Nephron (organoid): Measurements from ENCODE around the gene VPS13D.
A peak's percentile ranks its signal among the peaks of the same experiment; 100 is the strongest.

Experiments
- H3K27ac Mint-ChIP-seq, 3 experiments: 2 replicates each; pipeline ENCODE4 v1.8.0; 2020; ENCODE audit warnings: mixed read lengths in 3 of 3, mild to moderate bottlenecking in 2 of 3, moderate library complexity in 1 of 3
- H3K27me3 Mint-ChIP-seq: 2 replicates; pipeline ENCODE4 v1.8.0; 2021; ENCODE audit warnings: low read depth, mild to moderate bottlenecking, moderate library complexity, mixed read lengths
- H3K36me3 Mint-ChIP-seq: 2 replicates; pipeline ENCODE4 v1.8.0; 2020; ENCODE audit warnings: low read depth, mixed read lengths
- H3K4me1 Mint-ChIP-seq: 2 replicates; pipeline ENCODE4 v1.8.0; 2020; ENCODE audit warnings: mixed read lengths
- H3K4me3 Mint-ChIP-seq, 3 experiments: 2 replicates each; pipeline ENCODE4 v1.8.0; 2020; ENCODE audit warnings: mild to moderate bottlenecking in 3 of 3, mixed read lengths in 3 of 3, moderate library complexity in 2 of 3
- H3K9me3 Mint-ChIP-seq: 2 replicates; pipeline ENCODE4 v1.8.0; 2020; ENCODE audit warnings: mixed read lengths
- CTCF ChIP-seq, 3 experiments: fragments of 200-600 bp; sonication (generic); IDR thresholded peaks; one replicate each; pipeline ENCODE4 v1.5.0; 2021; ENCODE audit warnings: antibody characterized with exemption in 3 of 3; ENCODE audit not compliant: unreplicated experiment in 3 of 3

Gene VPS13D

GRCh38 chr1:12400027-12400693, 170.3 kb downstream of the VPS13D start:
- H3K36me3 Mint-ChIP-seq: peaks cover 40% of the 10 kb centered on the region
- H3K9me3 Mint-ChIP-seq: no peaks in the 10 kb centered on the region
- no peak overlapping the region for H3K4me3 Mint-ChIP-seq
- H3K4me1 Mint-ChIP-seq: peaks cover 53% of the 10 kb centered on the region
- no peaks in the 10 kb centered on the region for H3K27me3 Mint-ChIP-seq
- peak overlapping the region; percentile 28 to 69 (median 45) for H3K27ac Mint-ChIP-seq
- no peak for TF ChIP-seq CTCF (IDR thresholded peaks at IDR 0.05; ENCODE audit: unreplicated experiment in 3 of 3)

- peaks cover 40% of the 10 kb centered on the region for H3K36me3 Mint-ChIP-seq
- no peaks in the 10 kb centered on the region for H3K27me3 Mint-ChIP-seq
- no peak for TF ChIP-seq CTCF (IDR thresholded peaks at IDR 0.05; ENCODE audit: unreplicated experiment in 3 of 3)
- H3K4me1 Mint-ChIP-seq: peaks cover 64% of the 10 kb centered on the region
- peak overlapping the region in 2 of 3 experiments; percentile 83 to 91 for H3K27ac Mint-ChIP-seq
- no peak overlapping the region for H3K4me3 Mint-ChIP-seq
- H3K9me3 Mint-ChIP-seq: no peaks in the 10 kb centered on the region
Observed at GRCh38 chr1:12402159-12402673, 172.4 kb downstream of the VPS13D start.

DNA sequence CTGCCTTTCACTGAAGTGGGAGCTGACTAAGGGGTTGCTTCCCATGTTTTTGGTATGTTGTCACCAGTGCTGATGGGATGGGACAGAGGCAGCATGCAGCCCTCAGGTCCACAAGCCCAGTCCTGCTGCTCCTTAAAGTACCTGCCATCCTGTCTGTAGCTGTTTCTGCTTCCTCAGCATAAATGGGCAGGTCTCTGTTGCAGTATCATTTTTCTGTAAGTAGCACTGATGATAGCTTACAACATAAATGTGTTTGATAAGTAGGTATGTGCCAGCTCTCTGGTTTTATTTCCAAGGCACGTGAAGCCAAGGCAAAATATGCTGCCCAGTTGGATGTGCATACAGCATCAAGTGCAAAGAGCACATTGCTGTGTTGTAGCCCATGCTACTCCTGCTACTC, 173.0 kb downstream of the VPS13D start:
- H3K9me3 Mint-ChIP-seq: no peaks in the 10 kb centered on the region
- H3K4me3 Mint-ChIP-seq: no peak overlapping the region
- H3K4me1 Mint-ChIP-seq: peaks cover 62% of the 10 kb centered on the region
- peaks cover 34% of the 10 kb centered on the region for H3K36me3 Mint-ChIP-seq
- no peaks in the 10 kb centered on the region for H3K27me3 Mint-ChIP-seq
- H3K27ac Mint-ChIP-seq: peak overlapping the region; percentile 6 to 91 (median 83)
- TF ChIP-seq CTCF (IDR thresholded peaks at IDR 0.05; ENCODE audit: unreplicated experiment in 3 of 3): no peak

GRCh38 chr1:12404918-12405317, 175.1 kb downstream of the VPS13D start:
- Mint-ChIP-seq H3K27me3 (no peaks in the 10 kb centered on the region), H3K36me3 (peaks cover 40% of the 10 kb centered on the region), H3K9me3 (peaks cover 4% of the 10 kb centered on the region), H3K27ac (peak overlapping the region; percentile 91 to 93 (median 91)), H3K4me3 (no peak overlapping the region), H3K4me1 (peaks cover 70% of the 10 kb centered on the region)
- no peak for TF ChIP-seq CTCF (IDR thresholded peaks at IDR 0.05; ENCODE audit: unreplicated experiment in 3 of 3)

- Mint-ChIP-seq H3K27me3 (no peaks in the 10 kb centered on the region), H3K36me3 (peaks cover 41% of the 10 kb centered on the region), H3K9me3 (peaks cover 9% of the 10 kb centered on the region), H3K27ac (peak overlapping the region; percentile 91 to 93 (median 91)), H3K4me3 (peak overlapping the region in 1 of 3 experiments; percentile 5), H3K4me1 (peaks cover 71% of the 10 kb centered on the region)
- peak; percentile 24 to 49 (median 36) for TF ChIP-seq CTCF (IDR thresholded peaks at IDR 0.05; ENCODE audit: unreplicated experiment in 3 of 3)
Observed at GRCh38 chr1:12405325-12406210, 175.7 kb downstream of the VPS13D start.
